ENCODE measurements around the gene ELAVL4.

DNA sequence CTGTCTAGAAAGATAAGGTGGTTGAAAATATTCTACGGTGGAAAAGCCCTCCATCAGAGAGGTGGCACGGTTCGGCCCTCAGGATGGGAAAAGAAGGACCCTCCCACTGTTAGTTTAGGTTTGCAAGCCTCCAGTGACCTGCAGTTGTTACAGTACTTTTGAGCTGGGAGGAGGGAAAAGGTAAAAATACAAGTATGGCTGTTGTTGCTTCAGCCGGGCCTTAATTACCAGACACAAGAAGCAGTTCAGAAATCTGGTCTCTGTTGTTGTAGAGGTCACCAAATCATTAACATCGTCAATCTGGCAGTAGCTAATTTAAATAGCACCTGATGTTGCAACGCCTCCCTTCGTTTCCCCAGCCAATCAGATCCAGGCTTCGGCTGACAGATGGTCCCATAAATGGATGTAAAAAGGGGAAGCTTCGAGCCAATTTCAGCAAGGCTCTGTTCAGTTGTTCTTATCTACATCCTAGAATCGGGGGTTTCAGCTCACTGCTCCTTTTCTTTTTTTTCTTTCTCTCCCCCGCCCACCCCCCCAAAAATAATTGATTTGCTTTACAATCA, at the start of gene ELAVL4:
- TF ChIP-seq, protein P1, sequence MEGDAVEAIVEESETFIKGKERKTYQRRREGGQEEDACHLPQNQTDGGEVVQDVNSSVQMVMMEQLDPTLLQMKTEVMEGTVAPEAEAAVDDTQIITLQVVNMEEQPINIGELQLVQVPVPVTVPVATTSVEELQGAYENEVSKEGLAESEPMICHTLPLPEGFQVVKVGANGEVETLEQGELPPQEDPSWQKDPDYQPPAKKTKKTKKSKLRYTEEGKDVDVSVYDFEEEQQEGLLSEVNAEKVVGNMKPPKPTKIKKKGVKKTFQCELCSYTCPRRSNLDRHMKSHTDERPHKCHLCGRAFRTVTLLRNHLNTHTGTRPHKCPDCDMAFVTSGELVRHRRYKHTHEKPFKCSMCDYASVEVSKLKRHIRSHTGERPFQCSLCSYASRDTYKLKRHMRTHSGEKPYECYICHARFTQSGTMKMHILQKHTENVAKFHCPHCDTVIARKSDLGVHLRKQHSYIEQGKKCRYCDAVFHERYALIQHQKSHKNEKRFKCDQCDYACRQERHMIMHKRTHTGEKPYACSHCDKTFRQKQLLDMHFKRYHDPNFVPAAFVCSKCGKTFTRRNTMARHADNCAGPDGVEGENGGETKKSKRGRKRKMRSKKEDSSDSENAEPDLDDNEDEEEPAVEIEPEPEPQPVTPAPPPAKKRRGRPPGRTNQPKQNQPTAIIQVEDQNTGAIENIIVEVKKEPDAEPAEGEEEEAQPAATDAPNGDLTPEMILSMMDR (IDR thresholded peaks at IDR 0.05): no peak
- TF ChIP-seq, protein P2, sequence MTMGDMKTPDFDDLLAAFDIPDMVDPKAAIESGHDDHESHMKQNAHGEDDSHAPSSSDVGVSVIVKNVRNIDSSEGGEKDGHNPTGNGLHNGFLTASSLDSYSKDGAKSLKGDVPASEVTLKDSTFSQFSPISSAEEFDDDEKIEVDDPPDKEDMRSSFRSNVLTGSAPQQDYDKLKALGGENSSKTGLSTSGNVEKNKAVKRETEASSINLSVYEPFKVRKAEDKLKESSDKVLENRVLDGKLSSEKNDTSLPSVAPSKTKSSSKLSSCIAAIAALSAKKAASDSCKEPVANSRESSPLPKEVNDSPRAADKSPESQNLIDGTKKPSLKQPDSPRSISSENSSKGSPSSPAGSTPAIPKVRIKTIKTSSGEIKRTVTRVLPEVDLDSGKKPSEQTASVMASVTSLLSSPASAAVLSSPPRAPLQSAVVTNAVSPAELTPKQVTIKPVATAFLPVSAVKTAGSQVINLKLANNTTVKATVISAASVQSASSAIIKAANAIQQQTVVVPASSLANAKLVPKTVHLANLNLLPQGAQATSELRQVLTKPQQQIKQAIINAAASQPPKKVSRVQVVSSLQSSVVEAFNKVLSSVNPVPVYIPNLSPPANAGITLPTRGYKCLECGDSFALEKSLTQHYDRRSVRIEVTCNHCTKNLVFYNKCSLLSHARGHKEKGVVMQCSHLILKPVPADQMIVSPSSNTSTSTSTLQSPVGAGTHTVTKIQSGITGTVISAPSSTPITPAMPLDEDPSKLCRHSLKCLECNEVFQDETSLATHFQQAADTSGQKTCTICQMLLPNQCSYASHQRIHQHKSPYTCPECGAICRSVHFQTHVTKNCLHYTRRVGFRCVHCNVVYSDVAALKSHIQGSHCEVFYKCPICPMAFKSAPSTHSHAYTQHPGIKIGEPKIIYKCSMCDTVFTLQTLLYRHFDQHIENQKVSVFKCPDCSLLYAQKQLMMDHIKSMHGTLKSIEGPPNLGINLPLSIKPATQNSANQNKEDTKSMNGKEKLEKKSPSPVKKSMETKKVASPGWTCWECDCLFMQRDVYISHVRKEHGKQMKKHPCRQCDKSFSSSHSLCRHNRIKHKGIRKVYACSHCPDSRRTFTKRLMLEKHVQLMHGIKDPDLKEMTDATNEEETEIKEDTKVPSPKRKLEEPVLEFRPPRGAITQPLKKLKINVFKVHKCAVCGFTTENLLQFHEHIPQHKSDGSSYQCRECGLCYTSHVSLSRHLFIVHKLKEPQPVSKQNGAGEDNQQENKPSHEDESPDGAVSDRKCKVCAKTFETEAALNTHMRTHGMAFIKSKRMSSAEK (CRISPR knock-in tag; IDR thresholded peaks at IDR 0.05; ENCODE audit: borderline replicate concordance): no peak
- TF ChIP-seq, protein P3, sequence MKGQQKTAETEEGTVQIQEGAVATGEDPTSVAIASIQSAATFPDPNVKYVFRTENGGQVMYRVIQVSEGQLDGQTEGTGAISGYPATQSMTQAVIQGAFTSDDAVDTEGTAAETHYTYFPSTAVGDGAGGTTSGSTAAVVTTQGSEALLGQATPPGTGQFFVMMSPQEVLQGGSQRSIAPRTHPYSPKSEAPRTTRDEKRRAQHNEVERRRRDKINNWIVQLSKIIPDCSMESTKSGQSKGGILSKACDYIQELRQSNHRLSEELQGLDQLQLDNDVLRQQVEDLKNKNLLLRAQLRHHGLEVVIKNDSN (CRISPR knock-in tag; IDR thresholded peaks at IDR 0.05): no peak
- TF ChIP-seq SP1 (CRISPR knock-in tag; conservative IDR thresholded peaks at IDR 0.05) (no peak), JUN (CRISPR knock-in tag; IDR thresholded peaks at IDR 0.05) (no peak), CBFB (CRISPR knock-in tag; IDR thresholded peaks at IDR 0.05; ENCODE audit: low read depth) (no peak), FOXK1 (CRISPR knock-in tag; IDR thresholded peaks at IDR 0.05) (no peak), TP53 (CRISPR knock-in tag; IDR thresholded peaks at IDR 0.05) (no peak)
- TF ChIP-seq, protein P4, sequence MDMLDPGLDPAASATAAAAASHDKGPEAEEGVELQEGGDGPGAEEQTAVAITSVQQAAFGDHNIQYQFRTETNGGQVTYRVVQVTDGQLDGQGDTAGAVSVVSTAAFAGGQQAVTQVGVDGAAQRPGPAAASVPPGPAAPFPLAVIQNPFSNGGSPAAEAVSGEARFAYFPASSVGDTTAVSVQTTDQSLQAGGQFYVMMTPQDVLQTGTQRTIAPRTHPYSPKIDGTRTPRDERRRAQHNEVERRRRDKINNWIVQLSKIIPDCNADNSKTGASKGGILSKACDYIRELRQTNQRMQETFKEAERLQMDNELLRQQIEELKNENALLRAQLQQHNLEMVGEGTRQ (CRISPR knock-in tag; IDR thresholded peaks at IDR 0.05): no peak
- TF ChIP-seq, protein P5, sequence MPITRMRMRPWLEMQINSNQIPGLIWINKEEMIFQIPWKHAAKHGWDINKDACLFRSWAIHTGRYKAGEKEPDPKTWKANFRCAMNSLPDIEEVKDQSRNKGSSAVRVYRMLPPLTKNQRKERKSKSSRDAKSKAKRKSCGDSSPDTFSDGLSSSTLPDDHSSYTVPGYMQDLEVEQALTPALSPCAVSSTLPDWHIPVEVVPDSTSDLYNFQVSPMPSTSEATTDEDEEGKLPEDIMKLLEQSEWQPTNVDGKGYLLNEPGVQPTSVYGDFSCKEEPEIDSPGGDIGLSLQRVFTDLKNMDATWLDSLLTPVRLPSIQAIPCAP (CRISPR knock-in tag; IDR thresholded peaks at IDR 0.05): no peak
- TF ChIP-seq, protein P6, sequence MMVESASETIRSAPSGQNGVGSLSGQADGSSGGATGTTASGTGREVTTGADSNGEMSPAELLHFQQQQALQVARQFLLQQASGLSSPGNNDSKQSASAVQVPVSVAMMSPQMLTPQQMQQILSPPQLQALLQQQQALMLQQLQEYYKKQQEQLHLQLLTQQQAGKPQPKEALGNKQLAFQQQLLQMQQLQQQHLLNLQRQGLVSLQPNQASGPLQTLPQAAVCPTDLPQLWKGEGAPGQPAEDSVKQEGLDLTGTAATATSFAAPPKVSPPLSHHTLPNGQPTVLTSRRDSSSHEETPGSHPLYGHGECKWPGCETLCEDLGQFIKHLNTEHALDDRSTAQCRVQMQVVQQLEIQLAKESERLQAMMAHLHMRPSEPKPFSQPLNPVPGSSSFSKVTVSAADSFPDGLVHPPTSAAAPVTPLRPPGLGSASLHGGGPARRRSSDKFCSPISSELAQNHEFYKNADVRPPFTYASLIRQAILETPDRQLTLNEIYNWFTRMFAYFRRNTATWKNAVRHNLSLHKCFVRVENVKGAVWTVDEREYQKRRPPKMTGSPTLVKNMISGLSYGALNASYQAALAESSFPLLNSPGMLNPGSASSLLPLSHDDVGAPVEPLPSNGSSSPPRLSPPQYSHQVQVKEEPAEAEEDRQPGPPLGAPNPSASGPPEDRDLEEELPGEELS (CRISPR knock-in tag; IDR thresholded peaks at IDR 0.05): no peak
- TF ChIP-seq, protein P7, sequence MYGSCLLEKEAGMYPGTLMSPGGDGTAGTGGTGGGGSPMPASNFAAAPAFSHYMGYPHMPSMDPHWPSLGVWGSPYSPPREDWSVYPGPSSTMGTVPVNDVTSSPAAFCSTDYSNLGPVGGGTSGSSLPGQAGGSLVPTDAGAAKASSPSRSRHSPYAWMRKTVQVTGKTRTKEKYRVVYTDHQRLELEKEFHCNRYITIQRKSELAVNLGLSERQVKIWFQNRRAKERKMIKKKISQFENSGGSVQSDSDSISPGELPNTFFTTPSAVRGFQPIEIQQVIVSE (CRISPR knock-in tag; IDR thresholded peaks at IDR 0.05; ENCODE audit: borderline replicate concordance): no peak
- TF ChIP-seq, protein P8, sequence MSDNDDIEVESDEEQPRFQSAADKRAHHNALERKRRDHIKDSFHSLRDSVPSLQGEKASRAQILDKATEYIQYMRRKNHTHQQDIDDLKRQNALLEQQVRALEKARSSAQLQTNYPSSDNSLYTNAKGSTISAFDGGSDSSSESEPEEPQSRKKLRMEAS (CRISPR knock-in tag; IDR thresholded peaks at IDR 0.05): no peak
- TF ChIP-seq, protein P9, sequence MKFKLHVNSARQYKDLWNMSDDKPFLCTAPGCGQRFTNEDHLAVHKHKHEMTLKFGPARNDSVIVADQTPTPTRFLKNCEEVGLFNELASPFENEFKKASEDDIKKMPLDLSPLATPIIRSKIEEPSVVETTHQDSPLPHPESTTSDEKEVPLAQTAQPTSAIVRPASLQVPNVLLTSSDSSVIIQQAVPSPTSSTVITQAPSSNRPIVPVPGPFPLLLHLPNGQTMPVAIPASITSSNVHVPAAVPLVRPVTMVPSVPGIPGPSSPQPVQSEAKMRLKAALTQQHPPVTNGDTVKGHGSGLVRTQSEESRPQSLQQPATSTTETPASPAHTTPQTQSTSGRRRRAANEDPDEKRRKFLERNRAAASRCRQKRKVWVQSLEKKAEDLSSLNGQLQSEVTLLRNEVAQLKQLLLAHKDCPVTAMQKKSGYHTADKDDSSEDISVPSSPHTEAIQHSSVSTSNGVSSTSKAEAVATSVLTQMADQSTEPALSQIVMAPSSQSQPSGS (CRISPR knock-in tag; IDR thresholded peaks at IDR 0.05; ENCODE audit: borderline replicate concordance, low read depth): no peak
